Fibroblast of lung (primary cell): ENCODE measurements around the gene PCBP4.

ENCODE experiments used
- EZH2 ChIP-seq: IDR thresholded peaks from 2 replicates; pipeline ENCODE4 v1.5.1; 2012; ENCODE audit warnings: low read length, control low read depth, mild to moderate bottlenecking; ENCODE audit errors: missing control alignments
- TF ChIP-seq, protein P1 (sequence below), 2 donors: IDR thresholded peaks in 1 of 2; conservative IDR thresholded peaks in 1 of 2; 1 replicate in 1 of 2; 2 replicates in 1 of 2; pipeline ENCODE4 v1.5.1; 2011 to 2012; ENCODE audit warnings: low read length in 2 of 2, control low read depth in 1 of 2, inconsistent platforms in 1 of 2, low read depth in 1 of 2, mild to moderate bottlenecking in 1 of 2

DNA sequence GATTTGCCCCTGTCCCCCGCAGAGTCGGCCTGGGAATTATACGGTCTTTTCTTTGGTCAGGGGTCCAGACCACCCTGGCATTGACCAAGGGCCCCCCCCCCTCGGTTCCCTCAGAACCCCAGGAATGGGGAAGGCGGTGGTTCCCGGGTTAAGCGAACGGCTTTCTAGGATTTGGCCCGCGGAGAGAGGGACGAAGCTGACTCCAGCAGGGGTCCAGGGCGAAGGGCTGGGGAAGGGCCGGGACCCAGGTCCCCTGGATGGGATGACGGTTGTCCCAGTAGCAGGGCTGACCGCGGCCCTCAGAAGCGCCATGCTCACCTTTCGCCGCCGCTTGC lies 25.8 kb downstream of the PCBP4 start:
- TF ChIP-seq, protein P1, sequence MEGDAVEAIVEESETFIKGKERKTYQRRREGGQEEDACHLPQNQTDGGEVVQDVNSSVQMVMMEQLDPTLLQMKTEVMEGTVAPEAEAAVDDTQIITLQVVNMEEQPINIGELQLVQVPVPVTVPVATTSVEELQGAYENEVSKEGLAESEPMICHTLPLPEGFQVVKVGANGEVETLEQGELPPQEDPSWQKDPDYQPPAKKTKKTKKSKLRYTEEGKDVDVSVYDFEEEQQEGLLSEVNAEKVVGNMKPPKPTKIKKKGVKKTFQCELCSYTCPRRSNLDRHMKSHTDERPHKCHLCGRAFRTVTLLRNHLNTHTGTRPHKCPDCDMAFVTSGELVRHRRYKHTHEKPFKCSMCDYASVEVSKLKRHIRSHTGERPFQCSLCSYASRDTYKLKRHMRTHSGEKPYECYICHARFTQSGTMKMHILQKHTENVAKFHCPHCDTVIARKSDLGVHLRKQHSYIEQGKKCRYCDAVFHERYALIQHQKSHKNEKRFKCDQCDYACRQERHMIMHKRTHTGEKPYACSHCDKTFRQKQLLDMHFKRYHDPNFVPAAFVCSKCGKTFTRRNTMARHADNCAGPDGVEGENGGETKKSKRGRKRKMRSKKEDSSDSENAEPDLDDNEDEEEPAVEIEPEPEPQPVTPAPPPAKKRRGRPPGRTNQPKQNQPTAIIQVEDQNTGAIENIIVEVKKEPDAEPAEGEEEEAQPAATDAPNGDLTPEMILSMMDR (conservative IDR thresholded peaks at IDR 0.05 in 1 of 2, IDR thresholded peaks at IDR 0.05 in 1 of 2; ENCODE audit: low read depth in 1 of 2, low read length in 2 of 2), result no peak
- no peak for TF ChIP-seq EZH2
